Heart left ventricle (tissue), 16 donors: Measurements from ENCODE around the gene ZDHHC3. TPM values are rescaled to one million over a fixed set of nuclear protein-coding genes. Genes with fewer than 3 reads are reported as not detected.
A peak's percentile ranks its signal among the peaks of the same experiment; 100 is the strongest.

Experiments
- ATAC-seq, 4 donors: fragments of 200-7000 bp; cut with Tn5 transposase; one replicate each; pipeline ENCODE4 v1.9.1; 2020 to 2022; ENCODE audit warnings: moderate library complexity in 4 of 4, mild to moderate bottlenecking in 3 of 4, moderate number of reproducible peaks in 1 of 4
- DNase-seq, 5 donors: peaks; one replicate each; pipeline ENCODE4 v3.0.0-alpha.2; 2020
- H3K27ac ChIP-seq, 12 donors: fragments of 200-600 bp; sonication (generic) in 4 of 12; one replicate each; pipeline versions ENCODE4 v1.5.0 to v1.8.0; 2016 to 2022; ENCODE audit warnings: mild to moderate bottlenecking in 2 of 12
- H3K27me3 ChIP-seq, 9 donors: fragments of 200-600 bp; sonication (generic) in 2 of 9; one replicate each; pipeline versions ENCODE4 v1.5.1 to v1.8.0; 2016 to 2022; ENCODE audit warnings: mild to moderate bottlenecking in 3 of 9
- H3K36me3 ChIP-seq, 9 donors: fragments of 200-600 bp; sonication (generic) in 2 of 9; one replicate each; pipeline versions ENCODE4 v1.5.0 to v1.8.0; 2018 to 2022; ENCODE audit warnings: mild to moderate bottlenecking in 2 of 9
- H3K4me1 ChIP-seq, 12 donors: fragments of 200-600 bp; sonication (generic) in 4 of 12; one replicate each; pipeline versions ENCODE4 v1.5.0 to v1.8.0; 2016 to 2022; ENCODE audit warnings: mild to moderate bottlenecking in 3 of 12
- H3K4me3 ChIP-seq, 12 donors: fragments of 200-600 bp; sonication (generic) in 4 of 12; one replicate each; pipeline versions ENCODE4 v1.5.0 to v1.8.0; 2017 to 2022; ENCODE audit warnings: mild to moderate bottlenecking in 9 of 12, moderate library complexity in 4 of 12
- H3K9me3 ChIP-seq, 12 donors: fragments of 200-600 bp; sonication (generic) in 4 of 12; one replicate each; pipeline versions ENCODE4 v1.5.0 to v1.8.0; 2016 to 2022; ENCODE audit warnings: mild to moderate bottlenecking in 1 of 12
- CTCF ChIP-seq, 12 donors: fragments of 200-600 bp; sonication (generic) in 4 of 12; IDR thresholded peaks; one replicate each; pipeline versions ENCODE4 v1.5.0 to v1.8.0; 2018 to 2022; ENCODE audit warnings: antibody characterized with exemption in 12 of 12, mild to moderate bottlenecking in 5 of 12
- POLR2A ChIP-seq, 2 donors: fragments of 450-650 bp; IDR thresholded peaks; one replicate each; pipeline ENCODE4 v1.6.1; 2017; ENCODE audit warnings: antibody characterized with exemption in 2 of 2, mild to moderate bottlenecking in 2 of 2, moderate library complexity in 2 of 2
- WGBS, 4 donors: extraction: QIAGEN DNeasy Blood & Tissue Kit in 2 of 4; methylation state at CpG; one replicate each; pipeline versions ENCODE4 v1.1.5 to v1.1.7; 2013 to 2018; 5-methylcytosine and 5-hydroxymethylcytosine counted together
- intact Hi-C, 10 donors: fragments of 100-400 bp; cut with DNase I; formaldehyde crosslinking; loops; one replicate each; pipeline versions ENCODE4 v1.11.1 to v1.14.2; 2022
- polyA plus RNA-seq, 2 donors: library from polyadenylated mRNA; stranded (reverse); fragments of 200-250 nt; gene quantifications; one replicate each; pipeline ENCODE4 v1.2.3, GENCODE V29; 2013
- total RNA-seq, 9 donors: library from RNA; depleted of rRNA in 2 of 9; stranded (reverse); fragments of >200 nt in 2 of 9; fragmentation: NEBNext Ultra II Directional in 3 of 9; extraction: Animal tissue kit (Norgen Biotek cat#: 25700) in 3 of 9; gene quantifications; one replicate each; pipeline versions ENCODE4 v1.1.0 to v1.2.4, GENCODE V29; 2016 to 2023
- donor health status: ischemic (EF 13 %, LVEDD 7.1; RV severe dilation, severe dysfunction).
- donor health status: healthy with polysubstance abuse.
- donor health status: DM: no; HTN: yes; CAD: no.
- donor health status: DM: no; HTN: no; CAD: no.
- donor health status: ischemic (EF 25% LVEDD 6.9; RV normal size, moderate dysfunction).
- donor health status: ischemic (EF 25% LVEDD 5.7; RV mildly dilated, moderate dysfunction).
- donor health status: healthy.
- donor health status: DM: yes; HTN: yes; CAD: no.
- donor health status: ischemic (EF 35%, LVEDD 5.7; RV mildly dilated, moderate dysfunction).
- donor health status: nonischemic (EF 11% LVEDD 7.7; RV severe dilation, severe dysfunction).
- donor health status: DM: yes; HTN: yes; CAD: no.
- donor health status: PGD.
- donor health status: ischemic (EF 29% LVEDD 5.4; RV normal size, mild dysfunction).
- donor health status: nonischemic (EF 23%, LVEDD 6.1; RV moderate dilation, normal function).

The ZDHHC3 gene
- total and polyA plus RNA-seq, 11 donors: 17.9 to 94.7 (median 52.7) TPM

DNA sequence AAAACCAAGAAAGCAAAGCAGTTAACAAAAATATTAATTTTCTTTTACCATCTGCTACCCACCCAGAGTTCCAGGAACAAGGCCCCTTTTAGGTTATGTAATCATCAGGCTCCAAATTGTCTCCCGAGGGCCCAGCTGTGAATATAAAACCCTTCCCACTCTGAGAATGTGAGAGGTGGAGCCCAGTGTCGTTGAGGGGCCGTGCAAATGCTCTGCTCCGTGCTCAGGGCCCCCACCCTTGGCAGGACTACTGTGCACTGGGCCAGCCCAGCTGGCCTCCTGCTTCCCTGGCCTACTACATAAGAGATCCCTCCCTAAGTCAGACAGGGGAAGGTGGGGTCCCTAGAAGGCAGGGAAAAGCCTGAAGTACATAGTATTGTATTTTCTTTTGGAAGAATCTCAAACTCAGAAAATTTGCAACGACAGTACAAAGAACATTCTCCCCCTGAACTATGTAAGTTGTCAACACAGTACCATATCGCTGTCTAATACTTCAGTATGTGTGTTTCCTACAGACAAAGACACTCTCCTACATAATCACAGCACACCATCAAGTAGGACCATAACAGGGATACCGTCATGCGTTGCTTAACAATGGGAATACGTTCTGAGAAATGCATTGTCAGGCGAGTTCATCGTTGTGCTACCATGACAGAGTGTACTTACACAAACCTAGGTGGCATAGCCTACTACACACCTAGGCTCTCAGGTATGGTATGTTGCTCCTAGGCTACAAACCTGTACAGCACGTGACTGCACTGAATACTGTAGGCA is 45.7 kb upstream of the ZDHHC3 start:
- peak overlapping the region in 11 of 12 donors; percentile 37 to 83 (median 70) for H3K27ac ChIP-seq
- no peaks in the 10 kb centered on the region for H3K36me3 ChIP-seq
- H3K4me3 ChIP-seq: no peak overlapping the region
- peak; percentile 65 to 87 (median 80) for ATAC-seq
- intact Hi-C loops: loop anchor here in 1 of 10 donors (10.0 kb wide), 1 partner anchor 47 kb away; the partner anchor contains the start of genes EXOSC7 and ZDHHC3
- peaks cover 0 to 74% (median 41%) of the 10 kb centered on the region in 12 donors for H3K4me1 ChIP-seq
- no peak for TF ChIP-seq POLR2A (IDR thresholded peaks at IDR 0.05)
- TF ChIP-seq CTCF (IDR thresholded peaks at IDR 0.05): no peak
- H3K9me3 ChIP-seq: no peaks in the 10 kb centered on the region
- H3K27me3 ChIP-seq: no peaks in the 10 kb centered on the region
- 43 to 62% (median 52%) methylated on average over 12 of the region's 12 CpGs for WGBS, 4 donors
- DNase-seq: peak; percentile 66 to 87 (median 79)

DNA sequence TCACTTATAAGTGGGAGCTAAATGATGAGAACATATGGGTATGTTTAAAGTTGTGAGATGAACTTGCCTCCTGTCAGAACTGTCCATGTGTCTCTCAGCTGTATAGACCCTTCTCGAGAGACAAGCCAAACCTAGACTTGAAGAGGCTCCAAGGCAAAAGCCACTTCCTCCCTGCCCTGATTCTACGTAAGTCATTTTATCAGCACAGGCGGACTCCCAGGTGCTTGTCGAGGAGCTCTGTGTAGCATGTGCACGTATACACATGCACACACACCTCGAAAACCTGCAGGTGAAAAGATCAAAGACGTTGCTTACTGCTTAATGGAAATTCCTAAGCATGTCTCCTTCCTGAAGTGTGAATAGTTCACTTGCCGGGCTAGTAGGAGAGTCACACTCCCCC is 44.6 kb upstream of the ZDHHC3 start:
- Histone ChIP-seq H3K9me3 (no peaks in the 10 kb centered on the region), H3K27me3 (no peaks in the 10 kb centered on the region), H3K4me1 (peaks cover 0 to 63% (median 38%) of the 10 kb centered on the region in 12 donors), H3K36me3 (no peaks in the 10 kb centered on the region), H3K27ac (peak overlapping the region in 8 of 12 donors; percentile 11 to 83 (median 68)), H3K4me3 (no peak overlapping the region)
- WGBS, 4 donors: 74 to 87% (median 79%) methylated on average over 8 of the region's 8 CpGs
- ATAC-seq (no peak), DNase-seq (no peak)
- intact Hi-C loops: loop anchor here in 1 of 10 donors (10.0 kb wide), 1 partner anchor 46 kb away; the partner anchor contains the start of genes EXOSC7 and ZDHHC3
- TF ChIP-seq POLR2A (IDR thresholded peaks at IDR 0.05) (no peak), CTCF (IDR thresholded peaks at IDR 0.05) (no peak)

GRCh38 chr3:45017821-45018220 is 41.8 kb upstream of the ZDHHC3 start:
- Histone ChIP-seq H3K27ac (peak overlapping the region in 3 of 12 donors; percentile 3 to 17 (median 13)), H3K27me3 (no peaks in the 10 kb centered on the region), H3K4me1 (peaks cover 4 to 66% (median 27%) of the 10 kb centered on the region in 12 donors), H3K4me3 (no peak overlapping the region), H3K9me3 (no peaks in the 10 kb centered on the region), H3K36me3 (peaks cover 0 to 11% (median 0%) of the 10 kb centered on the region in 9 donors)
- no peak for DNase-seq
- TF ChIP-seq CTCF (IDR thresholded peaks at IDR 0.05): no peak
- no peak for TF ChIP-seq POLR2A (IDR thresholded peaks at IDR 0.05)
- WGBS, 4 donors: 48 to 51% (median 49%) methylated on average over 5 of the region's 5 CpGs
- intact Hi-C loops: no loop called here
- ATAC-seq: no peak

GRCh38 chr3:45016916-45017315 is 40.9 kb upstream of the ZDHHC3 start:
- no peaks in the 10 kb centered on the region for H3K27me3 ChIP-seq
- intact Hi-C loops: no loop called here
- WGBS, 4 donors: 64 to 77% (median 69%) methylated on average over 2 of the region's 2 CpGs
- H3K27ac ChIP-seq: no peak overlapping the region
- peaks cover 0 to 12% (median 0%) of the 10 kb centered on the region in 9 donors for H3K36me3 ChIP-seq
- peaks cover 10 to 68% (median 31%) of the 10 kb centered on the region in 12 donors for H3K4me1 ChIP-seq
- ATAC-seq: no peak
- TF ChIP-seq POLR2A (IDR thresholded peaks at IDR 0.05) (no peak), CTCF (IDR thresholded peaks at IDR 0.05) (no peak)
- H3K9me3 ChIP-seq: no peaks in the 10 kb centered on the region
- DNase-seq: no peak
- H3K4me3 ChIP-seq: no peak overlapping the region
